ENCODE results near the gene COPA.

GRCh38 chr1:160307118-160307791, 35.8 kb downstream of the COPA start:
- TF ChIP-seq RFX5 (IDR thresholded peaks at IDR 0.05; ENCODE audit: low read length) (no peak), SIN3A (IDR thresholded peaks at IDR 0.05; ENCODE audit: borderline replicate concordance, low read depth, low read length) (no peak), CTCF (IDR thresholded peaks at IDR 0.05) (no peak), FOXJ3 (CRISPR knock-in tag; IDR thresholded peaks at IDR 0.05) (no peak), CHD2 (IDR thresholded peaks at IDR 0.05; ENCODE audit: low read length, partially characterized antibody) (no peak), EZH2phosphoT487 (IDR thresholded peaks at IDR 0.05; ENCODE audit: borderline replicate concordance, low read depth) (no peak), TCF12 (IDR thresholded peaks at IDR 0.05) (no peak), YY1 (IDR thresholded peaks at IDR 0.05; ENCODE audit: low read depth) (no peak), POLR2AphosphoS5 (IDR thresholded peaks at IDR 0.05; ENCODE audit: low read depth, low read length) (no peak), ELF1 (IDR thresholded peaks at IDR 0.05) (no peak), MAX (IDR thresholded peaks at IDR 0.05; ENCODE audit: low read depth) (no peak)
- TF ChIP-seq, protein P1, sequence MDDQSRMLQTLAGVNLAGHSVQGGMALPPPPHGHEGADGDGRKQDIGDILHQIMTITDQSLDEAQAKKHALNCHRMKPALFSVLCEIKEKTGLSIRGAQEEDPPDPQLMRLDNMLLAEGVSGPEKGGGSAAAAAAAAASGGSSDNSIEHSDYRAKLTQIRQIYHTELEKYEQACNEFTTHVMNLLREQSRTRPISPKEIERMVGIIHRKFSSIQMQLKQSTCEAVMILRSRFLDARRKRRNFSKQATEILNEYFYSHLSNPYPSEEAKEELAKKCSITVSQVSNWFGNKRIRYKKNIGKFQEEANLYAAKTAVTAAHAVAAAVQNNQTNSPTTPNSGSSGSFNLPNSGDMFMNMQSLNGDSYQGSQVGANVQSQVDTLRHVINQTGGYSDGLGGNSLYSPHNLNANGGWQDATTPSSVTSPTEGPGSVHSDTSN (IDR thresholded peaks at IDR 0.05), result no peak
